ENCODE results near the gene ERICH3.

GRCh38 chr1:74579425-74579824 is 94.2 kb downstream of the ERICH3 start:
- TF ChIP-seq, protein P1, sequence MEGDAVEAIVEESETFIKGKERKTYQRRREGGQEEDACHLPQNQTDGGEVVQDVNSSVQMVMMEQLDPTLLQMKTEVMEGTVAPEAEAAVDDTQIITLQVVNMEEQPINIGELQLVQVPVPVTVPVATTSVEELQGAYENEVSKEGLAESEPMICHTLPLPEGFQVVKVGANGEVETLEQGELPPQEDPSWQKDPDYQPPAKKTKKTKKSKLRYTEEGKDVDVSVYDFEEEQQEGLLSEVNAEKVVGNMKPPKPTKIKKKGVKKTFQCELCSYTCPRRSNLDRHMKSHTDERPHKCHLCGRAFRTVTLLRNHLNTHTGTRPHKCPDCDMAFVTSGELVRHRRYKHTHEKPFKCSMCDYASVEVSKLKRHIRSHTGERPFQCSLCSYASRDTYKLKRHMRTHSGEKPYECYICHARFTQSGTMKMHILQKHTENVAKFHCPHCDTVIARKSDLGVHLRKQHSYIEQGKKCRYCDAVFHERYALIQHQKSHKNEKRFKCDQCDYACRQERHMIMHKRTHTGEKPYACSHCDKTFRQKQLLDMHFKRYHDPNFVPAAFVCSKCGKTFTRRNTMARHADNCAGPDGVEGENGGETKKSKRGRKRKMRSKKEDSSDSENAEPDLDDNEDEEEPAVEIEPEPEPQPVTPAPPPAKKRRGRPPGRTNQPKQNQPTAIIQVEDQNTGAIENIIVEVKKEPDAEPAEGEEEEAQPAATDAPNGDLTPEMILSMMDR (IDR thresholded peaks at IDR 0.05; ENCODE audit: low read depth, low read length, missing input control) = no peak
- TF ChIP-seq EGR1 (IDR thresholded peaks at IDR 0.05; ENCODE audit: low read depth in 2 of 2) = no peak
- TF ChIP-seq YY1 (IDR thresholded peaks at IDR 0.05) = no peak
- TF ChIP-seq JUND (IDR thresholded peaks at IDR 0.05) = no peak
- TF ChIP-seq TAF1 (conservative IDR thresholded peaks at IDR 0.05) = no peak
- TF ChIP-seq GABPA (IDR thresholded peaks at IDR 0.05 in 1 of 2, conservative IDR thresholded peaks at IDR 0.05 in 1 of 2) = no peak
- TF ChIP-seq, protein P2, sequence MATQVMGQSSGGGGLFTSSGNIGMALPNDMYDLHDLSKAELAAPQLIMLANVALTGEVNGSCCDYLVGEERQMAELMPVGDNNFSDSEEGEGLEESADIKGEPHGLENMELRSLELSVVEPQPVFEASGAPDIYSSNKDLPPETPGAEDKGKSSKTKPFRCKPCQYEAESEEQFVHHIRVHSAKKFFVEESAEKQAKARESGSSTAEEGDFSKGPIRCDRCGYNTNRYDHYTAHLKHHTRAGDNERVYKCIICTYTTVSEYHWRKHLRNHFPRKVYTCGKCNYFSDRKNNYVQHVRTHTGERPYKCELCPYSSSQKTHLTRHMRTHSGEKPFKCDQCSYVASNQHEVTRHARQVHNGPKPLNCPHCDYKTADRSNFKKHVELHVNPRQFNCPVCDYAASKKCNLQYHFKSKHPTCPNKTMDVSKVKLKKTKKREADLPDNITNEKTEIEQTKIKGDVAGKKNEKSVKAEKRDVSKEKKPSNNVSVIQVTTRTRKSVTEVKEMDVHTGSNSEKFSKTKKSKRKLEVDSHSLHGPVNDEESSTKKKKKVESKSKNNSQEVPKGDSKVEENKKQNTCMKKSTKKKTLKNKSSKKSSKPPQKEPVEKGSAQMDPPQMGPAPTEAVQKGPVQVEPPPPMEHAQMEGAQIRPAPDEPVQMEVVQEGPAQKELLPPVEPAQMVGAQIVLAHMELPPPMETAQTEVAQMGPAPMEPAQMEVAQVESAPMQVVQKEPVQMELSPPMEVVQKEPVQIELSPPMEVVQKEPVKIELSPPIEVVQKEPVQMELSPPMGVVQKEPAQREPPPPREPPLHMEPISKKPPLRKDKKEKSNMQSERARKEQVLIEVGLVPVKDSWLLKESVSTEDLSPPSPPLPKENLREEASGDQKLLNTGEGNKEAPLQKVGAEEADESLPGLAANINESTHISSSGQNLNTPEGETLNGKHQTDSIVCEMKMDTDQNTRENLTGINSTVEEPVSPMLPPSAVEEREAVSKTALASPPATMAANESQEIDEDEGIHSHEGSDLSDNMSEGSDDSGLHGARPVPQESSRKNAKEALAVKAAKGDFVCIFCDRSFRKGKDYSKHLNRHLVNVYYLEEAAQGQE (IDR thresholded peaks at IDR 0.05) = no peak
- TF ChIP-seq HNF4G (IDR thresholded peaks at IDR 0.05) = no peak
- no peak for TF ChIP-seq RAD21 (IDR thresholded peaks at IDR 0.05)
- TF ChIP-seq, protein P3, sequence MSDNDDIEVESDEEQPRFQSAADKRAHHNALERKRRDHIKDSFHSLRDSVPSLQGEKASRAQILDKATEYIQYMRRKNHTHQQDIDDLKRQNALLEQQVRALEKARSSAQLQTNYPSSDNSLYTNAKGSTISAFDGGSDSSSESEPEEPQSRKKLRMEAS (IDR thresholded peaks at IDR 0.05) = no peak
- no peak for TF ChIP-seq RXRA (IDR thresholded peaks at IDR 0.05)

All from liver (tissue), 3 donors.